GM21723 (cell line): ENCODE results near the gene CEP170B.
"Not testable (repeated sequence)": the region's sequence is repeated elsewhere in the genome, so short reads cannot be mapped to it uniquely, and the experiment has no call there.

ENCODE experiments used
- ATAC-seq: cut with Tn5 transposase; IDR thresholded peaks from one replicate; pipeline ENCODE4 v1.9.1; 2021; ENCODE audit warnings: mild to moderate bottlenecking, moderate library complexity; ENCODE audit not compliant: unreplicated experiment

CEP170B gene

GRCh38 chr14:104843442-104844305 lies 21.4 kb upstream of the CEP170B start:
- ATAC-seq, result no peak

GRCh38 chr14:104844306-104845032 lies 20.6 kb upstream of the CEP170B start:
- ATAC-seq, result no peak

- no peak for ATAC-seq
These were observed 19.9 kb upstream of the CEP170B start for GRCh38 chr14:104845033-104845666.

GRCh38 chr14:104845834-104846441 lies 19.1 kb upstream of the CEP170B start:
- no peak for ATAC-seq

- no peak for ATAC-seq
These were observed 12.8 kb upstream of the CEP170B start for GRCh38 chr14:104852280-104852663.

GRCh38 chr14:104855532-104856090 lies 9.5 kb upstream of the CEP170B start:
- no peak for ATAC-seq

GRCh38 chr14:104856157-104856868 lies 8.8 kb upstream of the CEP170B start:
- no peak for ATAC-seq

- no peak for ATAC-seq
These were observed 7.9 kb upstream of the CEP170B start for GRCh38 chr14:104856869-104857860.

- ATAC-seq, result not testable (repeated sequence)
These were observed 7.1 kb upstream of the CEP170B start for GRCh38 chr14:104857931-104858330.

- no peak for ATAC-seq
These were observed 6.1 kb upstream of the CEP170B start for GRCh38 chr14:104858811-104859426.

GRCh38 chr14:104859900-104860299 lies 5.2 kb upstream of the CEP170B start:
- ATAC-seq, result no peak

GRCh38 chr14:104860414-104860813 lies 4.7 kb upstream of the CEP170B start:
- no peak for ATAC-seq

GRCh38 chr14:104863131-104863862 lies 1.8 kb upstream of the CEP170B start:
- ATAC-seq, result no peak

GRCh38 chr14:104863923-104864266 lies 1.2 kb upstream of the CEP170B start:
- no peak for ATAC-seq

- no peak for ATAC-seq
These were observed 594 bp upstream of the CEP170B start for GRCh38 chr14:104864267-104865080.

GRCh38 chr14:104865631-104866441 lies 768 bp downstream of the CEP170B start:
- no peak for ATAC-seq
